K562 (cell line): ENCODE measurements around the gene CMAS. TPM values are rescaled to one million over a fixed set of nuclear protein-coding genes. Genes with fewer than 3 reads are reported as not detected.

Source experiments
- ATAC-seq: fragments of 200-7000 bp; cut with Tn5 transposase; 3 replicates; pipeline ENCODE4 v1.9.1; 2020; ENCODE audit warnings: moderate library complexity
- BruUV-seq: library from RNA; stranded (reverse); fragments of 400-500 nt; replicated peaks from 2 replicates; lab custom pipeline; 2021; lab: Mats Ljungman, UMichigan
- CTCF ChIA-PET: fragments of 300-600 bp; formaldehyde crosslinking; extraction: SDS; loops from one replicate; lab custom pipeline; 2021; ENCODE audit warnings: low intra/inter-chr PET ratio; lab: Yijun Ruan, JAX
- POLR2A ChIA-PET: fragments of 300-600, 350-650 bp; sonication (Branson Sonifier 250); formaldehyde crosslinking; extraction: SDS; loops from one replicate; lab custom pipeline; 2021; ENCODE audit warnings: antibody characterized with exemption, inconsistent platforms; lab: Yijun Ruan, JAX
- DNase-seq, 4 experiments: peaks; one replicate each; pipeline versions ENCODE4 v3.0.0 to v3.0.0-alpha.2; 2011 to 2018; ENCODE audit warnings: low spot score in 3 of 4, mixed read lengths in 3 of 4; ENCODE audit errors: extremely low read depth in 1 of 4
- FAIRE-seq: peaks from 2 replicates; lab custom pipeline; 2011; peaks lifted over from hg19 to GRCh38; lab: Jason Lieb, UNC
- H2AFZ ChIP-seq: 2 replicates; pipeline ENCODE4 v1.6.0; 2011; ENCODE audit warnings: low read depth, low read length, control low read depth, inconsistent platforms
- H3K27ac ChIP-seq: fragments of 200-600 bp; 3 replicates; pipeline ENCODE4 v1.8.0; 2011; ENCODE audit warnings: low read depth, mild to moderate bottlenecking, control low read depth, inconsistent platforms, low read length, moderate library complexity, mixed read lengths; ENCODE audit errors: extremely low read depth
- H3K27me3 ChIP-seq, 2 experiments: fragments of 300-600 bp in 1 of 2; 2 replicates in 1 of 2; 3 replicates in 1 of 2; pipeline versions ENCODE4 v1.6.0 to v1.8.0; 2011; ENCODE audit warnings: inconsistent platforms in 2 of 2, low read length in 2 of 2, mild to moderate bottlenecking in 1 of 2, mixed read lengths in 1 of 2, moderate library complexity in 1 of 2; ENCODE audit not compliant: control insufficient read depth in 2 of 2, insufficient read depth in 2 of 2
- H3K36me3 ChIP-seq: fragments of 300-600 bp; 3 replicates; pipeline ENCODE4 v1.8.0; 2011; ENCODE audit warnings: mild to moderate bottlenecking, low read length, inconsistent platforms; ENCODE audit not compliant: control insufficient read depth, insufficient read depth
- H3K4me1 ChIP-seq, 2 experiments: fragments of 200-600 bp in 1 of 2; replicated peaks in 1 of 2; 2 replicates in 1 of 2; 3 replicates in 1 of 2; pipeline versions ENCODE4 v1.5.1 to v1.8.0; 2011; ENCODE audit warnings: inconsistent platforms in 2 of 2, low read length in 2 of 2, mild to moderate bottlenecking in 1 of 2, mixed read lengths in 1 of 2, moderate library complexity in 1 of 2; ENCODE audit not compliant: control insufficient read depth in 2 of 2, insufficient read depth in 2 of 2
- H3K4me2 ChIP-seq: 2 replicates; pipeline ENCODE4 v1.6.1; 2011; ENCODE audit warnings: low read length, control low read depth, inconsistent platforms, mixed read lengths; ENCODE audit not compliant: insufficient read depth
- H3K4me3 ChIP-seq: fragments of 200-600 bp; sonication (generic), shearing (Covaris generic); 2 replicates; pipeline ENCODE4 v1.5.1; 2016; ENCODE audit warnings: control low read depth, inconsistent platforms
- H3K79me2 ChIP-seq: fragments of 200-600 bp; 3 replicates; pipeline ENCODE4 v1.8.0; 2011; ENCODE audit warnings: low read length, inconsistent platforms; ENCODE audit not compliant: control insufficient read depth, insufficient read depth
- H3K9ac ChIP-seq, 2 experiments: 2 replicates each; pipeline versions ENCODE4 v1.6.0 to v1.6.1; 2011; ENCODE audit warnings: low read depth in 2 of 2, low read length in 2 of 2, control low read depth in 1 of 2, inconsistent platforms in 1 of 2, mild to moderate bottlenecking in 1 of 2, mixed read lengths in 1 of 2; ENCODE audit not compliant: insufficient read depth in 1 of 2
- H3K9me1 ChIP-seq: one replicate; pipeline ENCODE4 v1.6.0; 2011; ENCODE audit warnings: inconsistent platforms, mild to moderate bottlenecking, low read length, moderate library complexity; ENCODE audit not compliant: control insufficient read depth, insufficient read depth
- H3K9me3 ChIP-seq: replicated peaks from 2 replicates; pipeline ENCODE4 v1.5.1; 2011; ENCODE audit warnings: low read depth, low read length, inconsistent platforms; ENCODE audit not compliant: control insufficient read depth, insufficient read depth
- H4K20me1 ChIP-seq: replicated peaks from 2 replicates; pipeline ENCODE4 v1.6.1; 2011; ENCODE audit warnings: low read length, inconsistent platforms, mixed read lengths; ENCODE audit not compliant: control insufficient read depth, insufficient read depth
- KLF1 ChIP-seq: fragments of 450-650 bp; IDR thresholded peaks from 2 replicates; pipeline ENCODE4 v1.6.1; 2016; ENCODE audit warnings: missing genetic modification characterization, missing compliant biosample characterization
- MTA1 ChIP-seq: fragments of 450-650 bp; IDR thresholded peaks from 2 replicates; pipeline ENCODE4 v1.6.1; 2017; ENCODE audit warnings: borderline replicate concordance
- MTF1 ChIP-seq: fragments of 250-450 bp; sonication (Bioruptor Pico); IDR thresholded peaks from 2 replicates; pipeline ENCODE4 v1.9.0; 2021; ENCODE audit warnings: moderate library complexity, mild to moderate bottlenecking, inconsistent platforms, borderline replicate concordance
- RB1 ChIP-seq: fragments of 450-650 bp; IDR thresholded peaks from 2 replicates; pipeline ENCODE4 v1.6.1; 2017; ENCODE audit warnings: low read depth, mild to moderate bottlenecking
- ZBTB17 ChIP-seq: fragments of 450-650 bp; formaldehyde crosslinking; IDR thresholded peaks from 2 replicates; pipeline ENCODE4 v1.4.0; 2020; ENCODE audit warnings: mild to moderate bottlenecking
- ZNF140 ChIP-seq: fragments of 250-450 bp; sonication (Bioruptor Pico); IDR thresholded peaks from 2 replicates; pipeline ENCODE4 v1.8.0; 2021; ENCODE audit warnings: moderate library complexity, mild to moderate bottlenecking, inconsistent platforms
- WGBS: fragments of 100-300 bp; shearing (Covaris generic); methylation state at CpG from one replicate; pipeline ENCODE4 v1.1.6; 2016; ENCODE audit warnings: low coverage, mixed read lengths; ENCODE audit not compliant: insufficient coverage; ENCODE audit errors: missing lambda C conversion rate; 5-methylcytosine and 5-hydroxymethylcytosine counted together
- in situ Hi-C: fragments of 300-500 bp; cut with MboI; formaldehyde crosslinking; loops from 4 replicates; pipeline ENCODE4 v1.15.0; 2018; ENCODE audit warnings: inconsistent platforms, mixed read lengths
- intact Hi-C: fragments of 100-400 bp; cut with micrococcal nuclease; formaldehyde crosslinking; loops from 2 replicates; pipeline ENCODE4 v1.14.2; 2022
- polyA plus RNA-seq, 8 experiments: library from polyadenylated mRNA; depleted of rRNA in 4 of 8; stranded (reverse) in 5 of 8; unstranded in 3 of 8; fragments of >200 nt; fragmentation: Nextera tagmentation in 2 of 8; fragmentation: Illumina TruSeq in 1 of 8; extraction: Ambion mirVana in 2 of 8; extraction: Trizol in 1 of 8; gene quantifications; 2 replicates each; pipeline versions ENCODE4 v1.2.1 to v1.2.3, GENCODE V29; 2011 to 2014; ENCODE audit warnings: inconsistent platforms in 1 of 8, missing spikeins in 1 of 8
- total RNA-seq, 7 experiments: library from RNA; depleted of rRNA in 6 of 7; stranded (reverse); fragments of >200 nt in 6 of 7; fragmentation: Illumina TruSeq in 2 of 7; extraction: Trizol in 2 of 7; gene quantifications; 2 replicates each; pipeline versions ENCODE4 v1.2.1 to v1.2.3, GENCODE V29; 2011 to 2021; ENCODE audit warnings: low replicate concordance in 1 of 7

The CMAS gene
- total and polyA plus RNA-seq, 9 of the 15 experiments (the other 6 are each of a cell fraction or from before 2014, with no cell fraction given): 29.7 to 108 (median 65.3) TPM

DNA sequence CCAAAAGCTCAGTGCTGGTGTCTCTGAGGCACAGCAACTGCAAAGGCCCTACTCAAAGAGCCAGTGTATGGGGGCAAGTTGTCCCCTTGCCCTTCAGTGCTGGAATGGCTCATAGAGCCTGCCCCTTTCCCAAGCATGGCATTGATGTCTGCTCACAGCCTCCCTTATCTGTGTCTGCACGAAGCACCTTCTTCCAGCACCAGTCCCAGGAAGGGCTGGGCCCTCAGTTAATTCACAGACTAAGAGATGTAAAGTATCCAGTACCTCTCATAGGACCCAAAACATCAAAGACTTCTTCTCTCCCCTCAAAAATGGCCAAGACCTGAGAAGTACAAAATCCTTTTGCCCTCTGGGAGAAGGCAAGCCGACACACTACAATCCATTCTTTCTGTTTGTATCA lies 1.6 kb upstream of the CMAS start:
- in situ Hi-C loops: no loop called here
- intact Hi-C loops: no loop called here
- ChIA-PET POLR2A (no interaction called here), CTCF (interaction anchor here (0.7 kb wide), 1 partner anchor 622 kb away, joined by 5 read pairs; no protein-coding TSS in a partner anchor)
- H3K27ac ChIP-seq: peak overlapping the region; percentile 38; the same call in 2 of the 3 replicates
- no TSS peak for BruUV-seq
- peak overlapping the region; percentile 88; the same call in 1 of the 2 replicates for H2AFZ ChIP-seq
- 0% methylated on average over 1 of the region's 2 CpGs for WGBS
- no peak for ATAC-seq
- H3K4me3 ChIP-seq: no peak overlapping the region
- no peak for FAIRE-seq
- 0 out of 2 replicates have a peak overlapping the region, but pooled peaks have one; percentile 27 for H3K4me2 ChIP-seq
- peak overlapping the region in 1 of 2 experiments; percentile 17; a peak in 1 of 4 replicates for H3K9ac ChIP-seq
- TF ChIP-seq MTF1 (CRISPR knock-in tag) (no peak), KLF1 (tag) (no peak), ZBTB17 (CRISPR knock-in tag) (no peak), RB1 (no peak), ZNF140 (CRISPR knock-in tag) (no peak), MTA1 (no peak)
- peak in 1 of 4 experiments; percentile 31 for DNase-seq
- H3K79me2 ChIP-seq: peaks cover 31% of the 10 kb centered on the region
- peaks cover 6% of the 10 kb centered on the region for H3K36me3 ChIP-seq
- H3K9me3 ChIP-seq: no peaks in the 10 kb centered on the region
- no peaks in the 10 kb centered on the region for H4K20me1 ChIP-seq
- H3K4me1 ChIP-seq: peaks cover 10 to 35% of the 10 kb centered on the region in 2 experiments; a peak in 4 of 5 replicates
- no peaks in the 10 kb centered on the region for H3K9me1 ChIP-seq
- no peaks in the 10 kb centered on the region for H3K27me3 ChIP-seq
